MM.1S (cell line): Measurements from ENCODE around the gene ZNF304.

Experiments used
- EZH2 ChIP-seq: fragments of 300-600 bp; sonication (generic); optimal IDR thresholded peaks from 2 replicates; pipeline ENCODE3; 2017; ENCODE audit warnings: low read depth, mild to moderate bottlenecking, antibody characterized with exemption, low read length, mixed read lengths
- TF ChIP-seq, protein P1 (sequence below): fragments of 300-600 bp; sonication (generic); IDR thresholded peaks from 2 replicates; pipeline ENCODE4 v1.5.1; 2016; ENCODE audit warnings: antibody characterized with exemption, low read length, mixed read lengths

DNA sequence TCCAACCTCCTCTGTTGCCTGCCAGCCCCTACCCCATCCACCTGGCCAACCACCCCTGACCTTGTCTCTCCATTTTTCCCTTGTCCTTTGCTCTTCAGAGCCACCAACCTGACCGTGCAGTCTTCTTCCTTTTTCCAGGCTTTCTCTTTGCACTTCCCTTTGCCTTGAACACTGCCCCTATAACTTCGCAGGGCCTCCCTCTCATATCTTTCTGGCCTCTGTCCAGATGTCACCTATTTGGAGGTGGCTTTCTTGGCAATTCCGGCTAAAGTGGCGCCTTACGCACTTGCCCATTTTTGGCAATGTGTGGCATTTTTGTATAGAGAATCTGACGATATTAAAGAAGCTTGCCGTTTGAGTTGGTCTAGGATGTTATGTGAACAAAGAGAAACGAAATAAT lies 30.0 kb upstream of the ZNF304 start:
- TF ChIP-seq, protein P1, sequence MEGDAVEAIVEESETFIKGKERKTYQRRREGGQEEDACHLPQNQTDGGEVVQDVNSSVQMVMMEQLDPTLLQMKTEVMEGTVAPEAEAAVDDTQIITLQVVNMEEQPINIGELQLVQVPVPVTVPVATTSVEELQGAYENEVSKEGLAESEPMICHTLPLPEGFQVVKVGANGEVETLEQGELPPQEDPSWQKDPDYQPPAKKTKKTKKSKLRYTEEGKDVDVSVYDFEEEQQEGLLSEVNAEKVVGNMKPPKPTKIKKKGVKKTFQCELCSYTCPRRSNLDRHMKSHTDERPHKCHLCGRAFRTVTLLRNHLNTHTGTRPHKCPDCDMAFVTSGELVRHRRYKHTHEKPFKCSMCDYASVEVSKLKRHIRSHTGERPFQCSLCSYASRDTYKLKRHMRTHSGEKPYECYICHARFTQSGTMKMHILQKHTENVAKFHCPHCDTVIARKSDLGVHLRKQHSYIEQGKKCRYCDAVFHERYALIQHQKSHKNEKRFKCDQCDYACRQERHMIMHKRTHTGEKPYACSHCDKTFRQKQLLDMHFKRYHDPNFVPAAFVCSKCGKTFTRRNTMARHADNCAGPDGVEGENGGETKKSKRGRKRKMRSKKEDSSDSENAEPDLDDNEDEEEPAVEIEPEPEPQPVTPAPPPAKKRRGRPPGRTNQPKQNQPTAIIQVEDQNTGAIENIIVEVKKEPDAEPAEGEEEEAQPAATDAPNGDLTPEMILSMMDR, result no peak
- no peak for TF ChIP-seq EZH2
